Renal pelvis (tissue), 4 donors: ENCODE results near the gene MTMR1. TPM values are rescaled to one million over a fixed set of nuclear protein-coding genes. Genes with fewer than 3 reads are reported as not detected.

Source experiments
- DNase-seq: peaks from one replicate; pipeline ENCODE4 v3.0.0-alpha.2; 2013
- polyA plus RNA-seq, 3 donors: library from polyadenylated mRNA; unstranded; fragments of 120-200 nt; gene quantifications; one replicate each; pipeline ENCODE4 v1.2.1, GENCODE V29; 2013; ENCODE audit not compliant: insufficient read length in 3 of 3

The MTMR1 gene
- polyA plus RNA-seq, 3 donors, result 25.5 to 26.9 (median 25.8) TPM

DNA sequence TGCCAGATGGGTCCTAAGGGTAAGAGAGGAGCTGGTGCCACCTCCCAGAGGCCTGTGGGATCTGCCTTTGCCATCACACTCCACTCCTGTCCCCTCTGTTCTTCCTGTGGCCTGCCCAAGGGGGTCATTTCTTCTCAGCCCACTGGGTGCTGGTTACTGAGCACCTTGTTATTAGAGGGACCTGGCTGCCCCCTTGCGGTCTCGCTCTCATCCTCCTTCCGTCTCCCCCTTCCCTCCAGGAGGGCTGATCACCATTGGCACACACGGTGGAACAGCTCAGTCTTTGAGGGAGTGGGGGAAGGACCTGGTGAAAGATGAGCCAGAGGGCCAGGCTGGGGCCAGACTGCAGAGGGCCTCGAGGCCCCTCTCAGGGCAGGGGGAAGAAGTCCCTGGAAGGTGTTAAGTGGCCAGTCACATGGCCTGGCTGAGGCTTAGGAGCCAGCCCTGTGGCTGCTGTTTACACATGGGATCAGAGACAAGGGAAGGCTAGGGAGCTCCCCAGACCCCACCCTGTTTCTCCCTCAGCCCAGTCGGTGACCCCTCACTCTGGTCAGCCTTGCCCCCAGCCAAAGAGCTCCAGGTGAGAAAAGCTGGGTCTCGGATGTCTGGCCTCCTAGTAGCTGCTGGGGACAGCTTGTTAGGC, 68.1 kb downstream of the MTMR1 start:
- no peak for DNase-seq

DNA sequence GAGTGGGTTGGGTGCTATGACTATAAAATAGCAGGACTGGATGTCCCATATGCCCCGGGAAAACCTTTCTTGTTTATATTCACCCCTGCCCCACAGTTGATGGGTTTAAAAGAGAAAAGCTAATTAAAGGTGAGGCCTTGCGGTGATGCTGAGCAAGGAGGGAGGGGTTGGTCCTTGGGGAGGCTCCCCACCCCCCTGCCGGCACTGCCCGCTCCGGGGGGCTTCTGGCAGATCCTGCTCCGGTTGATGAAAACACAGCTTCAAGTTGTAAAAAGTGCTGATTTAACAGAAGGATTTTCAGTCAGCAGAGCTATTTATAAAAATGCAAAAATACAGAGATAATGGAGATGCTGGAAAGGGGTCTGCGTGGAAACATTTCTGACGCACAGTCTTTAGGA, 68.6 kb downstream of the MTMR1 start:
- DNase-seq, result no peak

DNA sequence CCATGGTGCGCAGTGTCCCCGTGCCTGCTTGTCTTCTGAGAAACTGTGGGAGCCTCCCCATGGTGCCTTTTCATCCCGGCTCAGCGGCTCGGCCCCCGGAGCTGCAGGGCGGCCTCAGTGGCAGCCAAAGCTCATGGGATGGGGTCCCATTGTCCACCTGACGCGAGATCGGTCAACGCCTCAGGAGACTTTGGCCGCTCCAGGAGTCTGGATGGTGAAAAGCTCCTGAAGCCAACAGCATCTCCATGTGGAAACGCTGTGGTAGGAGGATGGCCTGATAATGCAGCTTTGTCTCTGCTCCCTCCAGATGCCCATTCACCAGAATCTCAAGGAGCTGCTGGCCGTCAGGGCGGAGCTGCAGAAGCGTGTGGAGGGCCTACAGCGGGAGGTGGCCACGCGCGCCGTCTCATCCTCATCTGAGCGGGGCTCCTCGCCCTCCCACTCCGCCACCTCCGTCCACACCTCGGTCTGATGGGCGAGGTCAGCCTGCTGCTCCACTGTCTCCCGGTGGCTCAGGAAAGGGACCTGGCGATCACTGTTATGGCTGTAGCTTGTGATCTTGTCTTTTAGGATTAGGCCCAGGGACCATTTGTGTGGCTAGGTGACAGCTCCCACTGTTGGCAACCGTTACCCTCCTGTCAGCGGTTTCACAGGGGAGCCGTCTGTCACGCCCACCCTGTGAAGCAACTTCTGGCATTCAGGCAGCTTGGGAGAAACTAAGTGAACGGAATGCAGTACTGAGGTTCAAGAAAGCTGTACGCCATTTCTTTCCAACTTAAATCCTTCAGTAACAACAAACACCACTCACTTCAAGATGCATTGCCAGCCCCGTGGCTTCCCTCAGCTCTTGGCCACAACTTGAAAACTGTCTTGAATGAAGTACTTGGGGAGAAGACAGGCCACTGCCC, 69.3 kb downstream of the MTMR1 start:
- no peak for DNase-seq

DNA sequence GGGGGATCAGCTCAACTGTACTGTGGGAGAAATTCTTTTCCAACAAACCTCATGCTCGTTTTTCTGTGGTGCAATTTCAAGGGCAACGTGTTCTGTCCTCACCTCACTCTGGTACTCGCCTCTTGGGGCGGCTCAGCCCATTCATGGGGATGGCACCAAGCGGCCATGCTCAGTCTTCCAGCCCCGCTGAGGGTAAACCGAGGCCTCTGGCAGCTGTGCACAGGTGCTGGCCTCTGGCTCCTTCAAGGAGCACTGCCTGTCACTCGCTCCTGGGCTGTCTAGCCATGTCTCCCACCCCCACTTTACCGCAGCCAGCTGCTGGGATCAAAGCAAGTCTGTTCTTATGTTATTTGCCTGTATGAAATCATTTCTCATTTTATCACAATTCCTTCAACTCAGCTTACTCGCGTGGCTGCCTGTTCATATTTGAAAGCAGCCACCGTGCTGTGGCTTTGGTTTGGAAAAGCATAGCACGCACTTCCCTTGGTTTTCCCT, 70.2 kb downstream of the MTMR1 start:
- no peak for DNase-seq

DNA sequence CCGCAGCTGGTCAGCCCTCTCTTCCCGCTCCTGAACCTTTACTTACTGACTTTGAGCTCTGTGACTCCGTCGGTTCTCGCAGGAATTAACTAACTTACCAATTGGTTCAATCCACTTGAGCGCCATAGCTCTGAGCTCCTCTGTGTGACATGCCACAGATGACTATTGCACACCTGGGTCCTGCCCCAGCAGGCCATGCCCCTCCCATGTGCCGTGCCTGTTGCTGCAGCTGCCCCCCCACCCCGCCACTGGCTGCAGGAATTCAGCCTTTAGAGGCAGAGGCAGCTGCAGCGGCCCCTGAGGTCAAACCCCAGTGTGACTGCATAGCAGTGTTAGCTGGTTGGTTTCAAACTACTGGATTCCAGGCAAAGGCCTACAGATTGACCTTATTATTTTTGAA, 70.6 kb downstream of the MTMR1 start:
- no peak for DNase-seq

DNA sequence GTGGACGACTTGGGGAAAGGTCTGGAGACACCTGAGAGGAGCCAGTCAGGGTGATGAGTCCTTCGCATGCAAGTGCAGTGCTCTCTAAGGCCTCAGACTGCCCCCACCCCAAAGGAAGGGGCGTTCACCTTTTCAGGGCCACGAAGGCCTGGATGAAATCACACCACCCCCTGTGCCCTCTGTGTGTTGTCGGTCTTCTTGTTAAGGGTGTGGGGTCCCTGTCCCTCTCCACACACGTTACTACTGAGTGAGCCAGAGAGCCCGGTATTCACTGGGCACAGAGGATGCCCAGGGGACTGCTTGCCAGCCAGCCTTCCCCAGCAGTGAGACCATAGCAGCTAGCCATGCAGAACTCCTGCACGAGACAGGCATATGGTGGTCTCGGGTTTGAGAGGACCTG, 72.0 kb downstream of the MTMR1 start:
- no peak for DNase-seq

DNA sequence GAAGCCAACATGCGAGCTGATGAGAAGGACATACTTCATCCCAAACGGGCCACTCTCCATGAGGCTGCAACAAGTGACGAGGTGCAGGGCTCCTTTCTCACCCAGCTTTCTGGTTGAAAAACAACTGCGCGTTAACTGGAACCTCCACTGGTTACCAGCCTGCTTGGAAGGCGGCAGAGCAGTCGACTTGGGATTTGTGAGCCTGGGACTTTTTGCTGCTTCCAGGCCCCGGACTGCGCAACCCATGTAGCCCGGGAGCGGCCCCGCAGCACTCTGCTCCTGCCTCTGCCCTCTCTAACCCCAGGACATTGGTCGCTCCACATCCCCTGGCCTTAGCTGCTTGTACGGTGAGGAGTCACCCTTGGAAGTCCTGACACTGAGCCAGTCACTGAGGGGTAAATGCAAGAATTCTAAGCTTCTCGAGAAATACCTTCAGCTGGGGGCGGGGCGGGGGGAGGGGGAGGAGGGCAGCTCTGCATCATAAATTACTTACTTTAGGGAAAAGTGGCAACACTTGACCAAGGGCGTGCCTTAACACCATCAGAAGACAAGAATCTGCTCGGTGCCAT, 72.7 kb downstream of the MTMR1 start:
- DNase-seq, result no peak

DNA sequence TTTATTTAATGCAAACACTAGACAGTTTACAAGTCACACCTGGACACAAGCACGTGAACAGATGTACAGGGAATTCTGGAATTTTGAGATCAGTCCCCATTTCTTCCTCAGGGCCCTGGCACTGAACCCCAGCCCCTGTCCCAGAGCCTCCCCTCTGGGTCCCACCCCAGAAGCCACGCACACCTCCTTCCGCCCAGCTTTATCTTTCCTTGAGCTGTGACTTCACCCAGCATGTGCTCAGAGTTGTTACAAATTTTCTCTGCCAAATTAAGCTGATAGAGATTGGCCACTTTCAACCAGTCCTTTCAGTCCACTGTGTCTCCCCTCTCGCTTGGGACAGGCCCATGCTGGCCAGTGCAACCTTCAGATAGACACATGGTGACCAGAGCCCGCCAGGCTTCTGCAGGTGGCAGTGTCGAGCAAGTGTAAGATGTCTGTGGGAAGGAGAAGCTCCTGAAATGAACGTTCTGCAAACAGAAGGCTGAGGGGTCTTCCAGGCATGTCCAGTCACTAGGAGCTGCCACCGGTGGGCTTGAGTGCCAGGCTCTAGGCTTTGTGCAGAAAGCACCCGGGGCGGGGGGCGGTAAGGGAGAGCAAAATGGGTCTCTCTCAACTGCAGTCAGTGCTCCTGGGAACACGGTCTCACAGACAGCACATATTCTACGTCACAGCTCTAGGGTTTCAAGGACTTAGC, 73.3 kb downstream of the MTMR1 start:
- no peak for DNase-seq

DNA sequence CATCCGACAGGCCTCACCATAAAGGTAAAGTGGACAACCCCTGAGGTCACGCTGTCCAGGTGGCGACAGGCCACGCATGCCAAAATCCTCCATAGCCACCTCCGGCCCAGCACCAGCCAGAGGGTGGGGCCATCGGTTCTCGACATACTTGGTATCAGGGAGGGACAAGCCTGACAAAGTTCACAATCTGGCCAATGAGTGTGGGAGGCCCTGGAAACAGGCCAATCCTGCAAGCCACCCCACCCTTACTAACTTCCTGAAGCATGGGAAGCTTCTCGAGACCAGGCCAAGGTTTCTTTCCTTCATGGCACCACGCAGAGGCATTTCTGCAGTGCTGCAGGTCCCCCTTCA, 73.8 kb downstream of the MTMR1 start:
- DNase-seq, result no peak

DNA sequence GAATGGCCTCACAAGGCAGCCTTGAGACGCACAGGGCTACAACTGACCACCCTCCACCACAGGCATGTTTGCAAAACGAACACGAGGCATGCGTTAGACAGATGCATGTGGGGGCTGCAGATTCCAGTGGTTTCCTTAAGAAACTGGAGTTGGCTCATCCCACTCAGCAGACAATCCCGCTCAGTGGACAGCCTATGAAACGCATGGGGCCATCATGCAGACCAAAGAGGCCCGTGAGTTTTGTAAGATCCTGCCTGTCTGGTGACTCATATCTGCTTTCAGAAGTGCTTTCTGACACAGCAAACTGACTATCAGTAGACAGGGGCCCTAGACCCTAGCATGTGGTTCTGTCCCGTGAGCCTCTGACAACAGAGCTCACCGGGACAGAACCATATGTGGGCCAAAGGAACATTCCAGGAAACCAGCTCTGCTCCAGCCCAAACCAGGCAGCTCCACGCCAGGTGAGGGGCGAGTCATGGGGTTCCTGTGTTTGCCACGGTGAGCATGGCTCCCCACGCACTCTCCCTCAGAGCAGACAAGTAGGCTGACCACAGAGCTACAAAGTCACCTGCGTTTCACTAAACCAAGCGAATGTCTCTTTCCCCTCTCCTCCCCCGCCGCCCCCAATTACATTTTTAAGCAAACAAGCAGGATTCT, 74.4 kb downstream of the MTMR1 start:
- DNase-seq, result no peak

DNA sequence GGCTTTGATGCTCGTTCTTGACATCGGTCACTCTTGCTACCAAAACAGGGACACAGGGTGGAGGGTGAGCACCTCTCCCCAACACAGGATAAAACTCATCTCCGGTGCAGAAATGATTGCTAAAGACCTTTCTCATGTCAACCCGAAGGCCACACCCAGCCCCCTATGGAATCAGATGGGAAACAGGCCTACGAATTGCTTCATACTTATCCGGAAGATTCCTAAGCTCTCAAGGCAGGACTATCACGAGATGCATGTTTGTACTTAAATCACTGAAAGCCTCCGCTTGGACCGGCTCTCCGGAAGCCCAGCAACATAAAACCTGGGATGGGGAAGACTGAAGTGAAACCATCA, 74.9 kb downstream of the MTMR1 start:
- no peak for DNase-seq

DNA sequence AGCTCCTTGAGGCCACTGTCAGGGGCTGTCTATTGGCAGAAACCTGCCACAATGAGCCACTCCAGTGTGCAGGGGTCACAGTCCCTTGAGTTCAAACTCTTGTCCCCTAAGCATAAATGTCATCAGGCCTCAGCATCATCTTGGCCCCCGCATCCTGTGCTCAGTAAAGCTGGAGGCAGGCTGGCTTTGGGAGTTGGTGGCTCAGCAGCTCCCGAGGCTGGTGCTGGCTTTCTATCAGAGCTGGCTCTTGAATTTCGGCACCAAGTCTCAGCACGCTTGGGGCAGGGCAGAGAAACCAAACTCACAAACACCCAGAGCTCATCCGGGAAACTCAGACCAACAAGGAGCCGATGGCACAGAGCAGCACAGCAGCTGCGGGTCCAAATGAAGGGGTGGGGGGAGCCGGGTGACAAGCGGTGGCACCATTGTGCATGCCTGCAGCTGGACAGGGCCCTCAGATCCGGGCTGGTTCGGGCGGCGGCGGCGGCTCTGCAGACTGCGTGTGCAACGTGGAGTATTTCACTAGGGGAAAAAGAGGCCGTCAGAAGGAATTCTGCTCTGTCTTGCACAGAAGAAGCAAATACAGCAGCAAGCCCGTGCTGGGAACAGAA, 75.5 kb downstream of the MTMR1 start:
- DNase-seq, result no peak

DNA sequence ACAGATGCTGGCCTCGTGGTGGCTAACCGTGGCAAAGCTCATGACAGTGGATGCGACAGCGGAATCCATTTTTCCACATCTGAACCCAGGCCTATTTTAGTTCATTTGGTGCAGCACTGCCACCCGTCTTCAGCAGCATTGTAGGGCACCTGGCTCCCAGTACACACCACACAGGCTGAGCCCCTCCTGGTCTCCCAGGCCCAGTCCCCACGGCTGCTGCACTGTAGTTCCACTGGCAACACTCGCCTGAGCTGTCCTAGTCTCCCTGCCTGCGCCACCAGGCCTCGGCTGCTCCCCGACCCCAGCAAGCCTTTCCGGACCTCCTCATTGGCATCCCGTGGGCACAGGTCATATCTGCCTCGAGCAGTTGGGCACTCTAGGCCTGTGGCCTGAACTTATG, 76.2 kb downstream of the MTMR1 start:
- DNase-seq, result no peak

DNA sequence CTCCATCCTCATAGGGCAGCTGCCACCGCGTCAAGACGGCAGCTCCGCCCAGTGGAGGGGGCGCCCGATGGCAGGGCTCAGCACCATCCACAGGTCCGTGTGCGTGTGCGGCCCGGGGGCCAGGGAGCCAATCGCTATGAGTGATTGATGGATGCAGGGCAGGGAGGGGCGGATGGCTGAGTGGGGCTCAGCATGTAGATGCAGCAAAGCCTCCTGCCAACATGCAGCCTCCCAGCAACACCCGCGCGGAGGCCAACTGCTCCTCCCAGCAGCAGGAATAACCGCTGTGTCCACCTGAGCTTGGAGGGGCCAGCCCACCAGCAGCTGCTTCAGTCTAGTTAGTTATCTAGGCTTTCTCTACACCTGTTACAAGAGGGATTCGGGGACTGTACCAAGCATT, 77.4 kb downstream of the MTMR1 start:
- no peak for DNase-seq

DNA sequence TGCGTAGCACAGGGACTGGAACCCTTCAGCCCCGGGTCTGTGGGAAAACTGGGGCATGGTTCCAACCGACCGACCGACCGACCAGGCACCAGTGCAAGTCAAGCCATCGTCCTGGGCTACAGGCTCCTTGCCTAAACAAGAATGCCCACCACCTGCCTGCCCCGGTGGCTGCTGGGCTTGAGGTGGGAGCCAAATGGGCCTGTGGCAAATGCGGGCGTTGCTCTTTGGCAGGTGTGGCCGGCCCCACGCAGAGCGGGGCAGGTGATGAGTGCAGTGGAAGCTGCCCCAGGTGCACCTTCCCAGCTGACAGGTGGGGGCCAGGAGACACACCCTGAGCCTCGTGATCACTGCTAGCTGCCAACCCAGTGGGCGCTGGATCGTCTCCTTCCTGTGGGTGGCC, 77.9 kb downstream of the MTMR1 start:
- DNase-seq, result no peak

DNA sequence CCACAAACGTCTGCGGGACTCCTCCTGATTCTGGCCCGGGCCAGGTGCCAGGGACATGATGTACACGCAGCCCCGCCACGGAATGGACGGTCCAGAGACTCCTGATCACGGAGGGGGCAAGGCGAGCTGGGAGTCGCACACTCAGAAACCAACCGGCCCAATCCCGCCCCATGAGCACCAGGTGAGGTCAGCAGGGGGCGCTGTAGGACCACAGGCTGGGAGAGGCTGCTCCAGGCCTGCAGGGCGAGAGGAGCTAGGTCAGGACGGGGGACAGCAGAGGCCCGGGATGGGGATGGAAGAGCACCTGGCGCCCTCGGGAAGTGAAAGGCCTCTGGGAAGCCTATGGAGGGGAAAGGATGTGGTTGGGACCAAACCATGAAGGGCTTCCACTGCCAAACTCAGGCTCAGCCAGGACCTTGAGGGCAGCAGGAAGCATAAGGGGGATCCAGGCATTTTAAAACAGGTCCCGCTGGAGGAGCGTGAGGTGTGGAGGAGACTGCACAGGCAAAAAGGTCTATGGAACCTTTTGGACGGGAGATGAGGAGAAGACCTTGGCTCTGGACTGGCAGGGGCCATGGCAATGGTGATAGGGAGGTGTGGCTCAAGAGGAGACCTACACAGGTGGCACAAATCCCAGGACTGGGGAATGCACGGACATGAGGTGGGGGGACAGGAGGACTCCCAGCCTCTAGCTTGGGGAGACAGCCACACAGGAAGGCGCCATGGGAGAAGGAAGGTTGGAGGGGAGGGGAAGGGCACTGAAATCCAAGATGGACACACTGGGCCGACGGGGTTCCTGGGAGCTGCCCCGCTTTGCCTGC, 79.2 kb downstream of the MTMR1 start:
- peak; percentile 54 for DNase-seq

DNA sequence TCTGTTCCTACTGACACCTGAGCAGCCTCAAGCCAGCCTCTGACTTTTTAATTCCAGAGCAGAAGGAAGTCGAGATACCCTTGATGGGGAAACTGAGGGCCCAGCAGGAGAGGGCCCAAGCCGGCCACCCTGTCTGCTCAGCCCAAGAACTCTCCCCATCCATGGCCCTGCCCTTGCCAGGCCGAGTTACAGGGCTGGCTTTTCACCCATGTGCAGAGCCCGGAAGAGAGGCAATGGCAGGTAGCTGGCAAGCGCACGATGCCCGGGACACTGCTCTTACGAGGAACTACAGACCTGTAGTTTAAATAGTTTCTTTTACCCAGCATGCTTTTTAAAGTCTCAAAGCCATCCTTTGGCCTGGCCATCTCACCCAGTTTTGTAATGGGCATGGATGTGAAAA, 79.9 kb downstream of the MTMR1 start:
- no peak for DNase-seq

DNA sequence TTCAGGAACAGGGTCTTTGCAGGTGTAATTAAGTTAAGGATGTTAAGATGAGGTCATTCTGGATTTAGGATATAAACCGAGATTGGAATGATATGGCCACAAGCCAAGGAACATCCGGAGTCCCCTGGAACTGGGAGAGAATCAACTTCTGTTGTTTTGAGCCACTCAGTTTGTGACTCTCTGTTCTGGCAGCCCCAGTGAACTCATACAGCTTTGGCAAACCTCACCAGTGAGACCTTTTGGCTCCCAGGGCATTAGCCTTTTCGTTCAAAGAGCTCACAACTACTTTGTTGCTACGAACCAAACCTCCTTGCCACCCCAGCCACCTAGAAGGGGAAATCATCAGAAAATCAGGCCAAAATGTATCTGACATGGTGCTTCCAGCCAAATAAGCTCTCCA, 80.4 kb downstream of the MTMR1 start:
- no peak for DNase-seq

DNA sequence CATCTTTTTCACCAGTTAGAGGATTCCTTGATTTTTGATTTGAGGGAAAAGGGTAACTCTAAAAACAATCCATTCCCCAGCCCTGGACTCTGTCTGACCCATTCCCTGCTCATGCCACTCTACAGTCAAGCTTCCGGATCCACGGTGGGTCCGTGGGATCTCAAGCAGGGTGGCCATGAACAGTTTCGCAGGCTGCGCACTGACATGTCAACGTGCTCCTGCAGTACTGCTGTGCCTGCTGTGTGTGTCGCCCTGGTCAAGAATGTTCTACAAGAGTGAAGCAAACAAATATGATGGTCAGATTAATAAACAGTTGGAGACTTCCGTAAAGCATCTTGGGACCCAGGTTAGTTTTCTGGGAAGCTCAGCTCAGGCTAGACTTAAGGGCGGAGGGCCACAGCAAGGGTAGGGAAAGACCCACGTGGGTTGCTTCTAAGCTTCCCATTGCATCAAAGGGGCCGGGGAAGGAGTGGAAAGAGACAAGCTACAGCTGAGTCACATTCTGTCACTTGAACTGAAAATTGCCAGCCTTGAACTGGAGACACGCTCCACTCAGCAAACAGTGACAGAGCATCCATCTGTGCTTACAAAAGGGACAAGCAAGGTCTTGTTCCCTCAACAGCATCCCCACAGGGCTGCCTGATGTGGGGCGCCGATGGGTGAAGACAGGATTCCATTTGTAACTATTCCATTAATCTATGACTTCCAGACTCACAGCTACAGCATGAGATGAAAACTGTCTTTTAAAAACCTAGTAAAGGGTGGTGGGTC, 81.8 kb downstream of the MTMR1 start:
- DNase-seq, result no peak
